SU-DHL-6 (cell line): ENCODE results near the gene RBBP4.
"Not testable (repeated sequence)": the region's sequence is repeated elsewhere in the genome, so short reads cannot be mapped to it uniquely, and the experiment has no call there.

Experiments
- H2AFZ ChIP-seq: fragments of 200-600 bp; sonication (generic); 2 replicates; pipeline ENCODE4 v1.6.1; 2014; ENCODE audit warnings: low read depth, mild to moderate bottlenecking, moderate library complexity, mixed read lengths, antibody characterized with exemption, low read length; ENCODE audit not compliant: severe bottlenecking
- H3F3A ChIP-seq: fragments of 200-600 bp; shearing (Covaris generic); 2 replicates; pipeline ENCODE4 v1.6.0; 2016; ENCODE audit warnings: antibody characterized with exemption, mild to moderate bottlenecking; ENCODE audit not compliant: insufficient read depth
- H3K27ac ChIP-seq: fragments of 200-600 bp; sonication (generic); 2 replicates; pipeline ENCODE4 v1.5.1; 2016; ENCODE audit warnings: low read depth, mild to moderate bottlenecking, low read length, moderate library complexity, mixed read lengths
- H3K27me3 ChIP-seq: fragments of 200-600 bp; sonication (generic), shearing (Covaris generic); 2 replicates; pipeline ENCODE4 v1.6.0; 2014; ENCODE audit warnings: mild to moderate bottlenecking, low read length
- H3K36me3 ChIP-seq: fragments of 200-600 bp; sonication (generic); 2 replicates; pipeline ENCODE4 v1.6.1; 2014; ENCODE audit warnings: mild to moderate bottlenecking, low read length, mixed read lengths
- H3K4me2 ChIP-seq: fragments of 300-600, 200-600 bp; shearing (Covaris generic), sonication (generic); 2 replicates; pipeline ENCODE4 v1.6.0; 2014; ENCODE audit warnings: low read length, low read depth, mild to moderate bottlenecking; ENCODE audit not compliant: poor library complexity, severe bottlenecking
- H3K4me3 ChIP-seq: fragments of 200-600 bp; sonication (generic); 2 replicates; pipeline ENCODE4 v1.5.1; 2014; ENCODE audit warnings: antibody characterized with exemption, low read length, mild to moderate bottlenecking, mixed read lengths; ENCODE audit not compliant: insufficient read depth, poor library complexity, severe bottlenecking
- H3K79me2 ChIP-seq: fragments of 200-600 bp; sonication (generic); 2 replicates; pipeline ENCODE4 v1.6.1; 2014; ENCODE audit warnings: mild to moderate bottlenecking, low read length, moderate library complexity; ENCODE audit not compliant: insufficient read depth
- H3K9ac ChIP-seq: fragments of 200-600 bp; sonication (generic); 2 replicates; pipeline ENCODE4 v1.7.0; 2014; ENCODE audit warnings: mild to moderate bottlenecking, low read length
- H3K9me2 ChIP-seq: fragments of 200-600 bp; sonication (generic); replicated peaks from 2 replicates; pipeline ENCODE4 v1.6.1; 2014; ENCODE audit warnings: low read length; ENCODE audit not compliant: insufficient read depth
- H3K9me3 ChIP-seq: fragments of 200-600 bp; sonication (generic); 2 replicates; pipeline ENCODE4 v1.6.1; 2014; ENCODE audit warnings: low read length, mixed read lengths; ENCODE audit not compliant: insufficient read depth
- H4K20me1 ChIP-seq: fragments of 200-600 bp; sonication (generic); 2 replicates; pipeline ENCODE4 v1.6.1; 2014; ENCODE audit warnings: low read depth, mild to moderate bottlenecking, antibody characterized with exemption, low read length, moderate library complexity, mixed read lengths
- EZH2phosphoT487 ChIP-seq: fragments of 200-600 bp; sonication (generic), shearing (Covaris generic); conservative IDR thresholded peaks from 2 replicates; pipeline ENCODE4 v1.6.1; 2018; ENCODE audit warnings: mild to moderate bottlenecking, antibody characterized with exemption, low read length, moderate library complexity, mixed read lengths
- TF ChIP-seq, protein P1 (sequence below): fragments of 200-600 bp; sonication (generic); IDR thresholded peaks from one replicate; pipeline ENCODE4 v1.5.1; 2017; ENCODE audit warnings: antibody characterized with exemption, mild to moderate bottlenecking, low read length, moderate library complexity; ENCODE audit not compliant: insufficient read depth, poor library complexity, severe bottlenecking

The RBBP4 gene

DNA sequence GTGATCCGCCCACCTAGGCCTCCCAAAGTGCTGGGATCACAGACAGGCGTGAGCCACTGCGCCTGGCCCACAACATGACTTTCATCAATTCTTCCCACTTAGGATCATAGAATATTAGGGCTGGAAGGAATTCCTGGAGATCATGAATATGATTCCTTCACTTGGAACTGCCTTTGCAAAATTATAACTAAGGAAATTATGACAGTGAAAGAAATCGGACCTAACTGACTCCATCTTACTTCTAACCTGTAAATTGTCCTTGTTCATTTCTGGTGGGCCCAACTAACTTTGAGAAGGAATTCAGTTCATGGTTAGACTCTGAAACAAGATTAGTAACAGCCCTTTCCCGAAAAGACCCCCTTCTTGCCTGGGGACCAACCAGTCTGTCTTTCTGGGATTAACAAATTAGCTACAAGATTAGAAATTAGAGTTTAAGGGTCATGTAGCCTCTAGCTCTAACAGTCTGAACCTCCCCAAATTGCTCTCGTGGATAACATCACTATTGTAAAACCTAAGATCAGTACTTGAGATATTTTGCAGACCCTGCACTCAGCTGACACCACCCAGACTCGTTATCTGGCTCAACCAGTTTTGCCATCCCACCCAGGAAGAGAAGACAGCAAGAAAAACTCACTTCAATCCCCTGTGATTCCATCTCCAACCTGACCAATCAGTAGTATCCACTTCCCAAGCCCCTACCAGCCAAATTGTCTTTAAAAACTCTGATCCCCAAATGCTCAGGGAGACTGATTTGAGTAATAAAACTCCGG is 15.3 kb upstream of the RBBP4 start:
- Histone ChIP-seq H3K36me3 (peaks cover 27% of the 10 kb centered on the region), H3K27ac (no peak overlapping the region), H3K9ac (no peak overlapping the region), H3K9me2 (no peaks in the 10 kb centered on the region), H3F3A (peaks cover 5% of the 10 kb centered on the region; the same call in 1 of the 2 replicates), H3K79me2 (peaks cover 95% of the 10 kb centered on the region), H3K27me3 (no peaks in the 10 kb centered on the region), H4K20me1 (peaks cover 15% of the 10 kb centered on the region; the same call in 1 of the 2 replicates), H2AFZ (no peak overlapping the region), H3K4me2 (no peak overlapping the region), H3K4me3 (no peak overlapping the region), H3K9me3 (no peaks in the 10 kb centered on the region)
- no peak for TF ChIP-seq EZH2phosphoT487
- TF ChIP-seq, protein P1, sequence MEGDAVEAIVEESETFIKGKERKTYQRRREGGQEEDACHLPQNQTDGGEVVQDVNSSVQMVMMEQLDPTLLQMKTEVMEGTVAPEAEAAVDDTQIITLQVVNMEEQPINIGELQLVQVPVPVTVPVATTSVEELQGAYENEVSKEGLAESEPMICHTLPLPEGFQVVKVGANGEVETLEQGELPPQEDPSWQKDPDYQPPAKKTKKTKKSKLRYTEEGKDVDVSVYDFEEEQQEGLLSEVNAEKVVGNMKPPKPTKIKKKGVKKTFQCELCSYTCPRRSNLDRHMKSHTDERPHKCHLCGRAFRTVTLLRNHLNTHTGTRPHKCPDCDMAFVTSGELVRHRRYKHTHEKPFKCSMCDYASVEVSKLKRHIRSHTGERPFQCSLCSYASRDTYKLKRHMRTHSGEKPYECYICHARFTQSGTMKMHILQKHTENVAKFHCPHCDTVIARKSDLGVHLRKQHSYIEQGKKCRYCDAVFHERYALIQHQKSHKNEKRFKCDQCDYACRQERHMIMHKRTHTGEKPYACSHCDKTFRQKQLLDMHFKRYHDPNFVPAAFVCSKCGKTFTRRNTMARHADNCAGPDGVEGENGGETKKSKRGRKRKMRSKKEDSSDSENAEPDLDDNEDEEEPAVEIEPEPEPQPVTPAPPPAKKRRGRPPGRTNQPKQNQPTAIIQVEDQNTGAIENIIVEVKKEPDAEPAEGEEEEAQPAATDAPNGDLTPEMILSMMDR = no peak

DNA sequence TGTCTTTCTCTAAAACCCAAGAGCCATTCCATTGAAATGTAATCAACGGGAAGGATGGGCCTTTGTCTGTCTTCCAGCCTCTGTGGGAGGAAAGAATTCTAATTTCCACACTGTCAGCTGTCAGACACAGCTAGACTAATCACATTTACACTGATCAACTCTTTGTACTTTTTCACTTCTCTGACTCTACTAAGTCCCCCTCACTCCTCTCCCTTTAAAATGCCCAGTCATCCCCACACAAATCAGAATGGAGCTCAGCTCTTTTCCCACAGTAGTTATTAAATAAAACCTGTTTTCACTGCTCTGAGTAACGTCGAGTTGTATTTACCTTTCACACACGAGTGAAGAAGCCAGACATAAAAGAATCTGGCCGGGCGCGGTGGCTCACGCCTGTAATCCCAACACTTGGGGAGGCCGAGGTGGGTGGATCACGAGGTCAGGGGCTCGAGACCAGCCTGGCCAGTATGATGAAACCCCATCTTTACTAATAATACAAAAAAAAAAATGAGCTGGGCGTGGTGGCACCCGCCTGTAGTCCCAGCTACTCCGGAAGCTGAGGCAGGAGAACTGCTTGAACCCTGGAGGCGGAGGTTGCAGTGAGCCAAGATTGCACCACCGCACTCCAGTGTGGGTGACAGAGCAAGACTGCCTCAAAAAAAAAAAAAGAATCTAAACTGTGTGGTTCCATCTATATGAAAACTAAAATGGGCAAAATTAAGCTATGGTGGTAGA is 13.9 kb upstream of the RBBP4 start:
- Histone ChIP-seq H3K79me2 (peaks cover 98% of the 10 kb centered on the region), H3K36me3 (peaks cover 20% of the 10 kb centered on the region), H3K4me2 (no peak overlapping the region), H2AFZ (no peak overlapping the region), H3K9me2 (no peaks in the 10 kb centered on the region), H3K4me3 (no peak overlapping the region), H3K27me3 (no peaks in the 10 kb centered on the region), H3K9ac (no peak overlapping the region), H3F3A (no peaks in the 10 kb centered on the region), H3K27ac (no peak overlapping the region), H3K9me3 (no peaks in the 10 kb centered on the region), H4K20me1 (peaks cover 15% of the 10 kb centered on the region; the same call in 1 of the 2 replicates)
- TF ChIP-seq EZH2phosphoT487 = no peak
- TF ChIP-seq, protein P1 = no peak

GRCh38 chr1:32639489-32640075 is 11.4 kb upstream of the RBBP4 start:
- H3K27me3 ChIP-seq = no peaks in the 10 kb centered on the region
- no peak overlapping the region for H3K4me2 ChIP-seq
- no peak overlapping the region for H3K27ac ChIP-seq
- no peak overlapping the region for H2AFZ ChIP-seq
- H3F3A ChIP-seq = no peaks in the 10 kb centered on the region
- peaks cover 9% of the 10 kb centered on the region; the same call in 1 of the 2 replicates for H4K20me1 ChIP-seq
- no peaks in the 10 kb centered on the region for H3K9me2 ChIP-seq
- H3K36me3 ChIP-seq = peaks cover 3% of the 10 kb centered on the region; the same call in 1 of the 2 replicates
- H3K79me2 ChIP-seq = peaks cover 100% of the 10 kb centered on the region
- H3K9ac ChIP-seq = no peak overlapping the region
- H3K4me3 ChIP-seq = no peak overlapping the region
- no peaks in the 10 kb centered on the region for H3K9me3 ChIP-seq
- TF ChIP-seq, protein P1 = no peak
- TF ChIP-seq EZH2phosphoT487 = no peak

DNA sequence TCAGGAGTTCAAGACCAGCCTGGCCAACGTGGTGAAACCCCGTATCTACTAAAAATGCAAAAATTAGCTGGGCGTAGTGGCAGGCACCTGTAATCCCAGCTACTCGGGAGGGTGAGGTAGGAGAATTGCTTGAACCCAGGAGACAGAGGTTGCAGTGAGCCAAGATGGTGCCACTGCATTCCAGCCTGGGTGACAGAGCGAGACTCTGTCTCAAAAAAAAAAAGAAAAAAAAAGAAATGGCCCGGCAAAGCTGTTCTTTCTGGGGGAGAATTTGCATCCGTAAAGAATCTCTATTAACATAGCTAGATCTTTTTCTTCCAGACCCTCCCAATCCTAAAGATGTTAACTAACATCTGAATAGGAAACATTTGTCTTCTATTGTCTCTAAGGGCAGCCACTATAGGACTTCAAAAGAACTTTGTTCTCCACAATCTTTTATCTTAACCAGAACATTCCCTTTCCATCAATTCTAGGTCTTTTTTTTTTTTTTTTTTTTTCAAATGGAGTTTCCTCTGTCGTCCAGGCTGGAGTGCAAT is 8.6 kb upstream of the RBBP4 start:
- H3K27me3 ChIP-seq, H4K20me1 ChIP-seq, H3K4me3 ChIP-seq, H3K9me3 ChIP-seq, H3K27ac ChIP-seq, H2AFZ ChIP-seq, H3K9me2 ChIP-seq, H3K36me3 ChIP-seq, H3F3A ChIP-seq, H3K9ac ChIP-seq, H3K4me2 ChIP-seq: not testable (repeated sequence)
- peaks cover 100% of the 10 kb centered on the region for H3K79me2 ChIP-seq
